GM21737 (cell line): ENCODE measurements around the gene EXOC1L.
"Not testable (repeated sequence)": the region's sequence is repeated elsewhere in the genome, so short reads cannot be mapped to it uniquely, and the experiment has no call there.

ENCODE experiments used
- ATAC-seq: cut with Tn5 transposase; IDR thresholded peaks from one replicate; pipeline ENCODE4 v1.9.1; 2021; ENCODE audit warnings: mild to moderate bottlenecking, moderate library complexity; ENCODE audit not compliant: unreplicated experiment

EXOC1L gene

GRCh38 chr4:55837903-55838302 is 18.3 kb downstream of the EXOC1L start:
- no peak for ATAC-seq

GRCh38 chr4:55838356-55838755 is 18.8 kb downstream of the EXOC1L start:
- ATAC-seq: no peak

- ATAC-seq: no peak
Observed at GRCh38 chr4:55838952-55839351, 19.4 kb downstream of the EXOC1L start.

- no peak for ATAC-seq
Observed at GRCh38 chr4:55840956-55841355, 21.4 kb downstream of the EXOC1L start.

GRCh38 chr4:55841373-55842239 is 22.0 kb downstream of the EXOC1L start:
- ATAC-seq: not testable (repeated sequence)

- ATAC-seq: not testable (repeated sequence)
Observed at GRCh38 chr4:55842312-55842711, 22.7 kb downstream of the EXOC1L start.

- ATAC-seq: no peak
Observed at GRCh38 chr4:55849724-55850123, 30.1 kb downstream of the EXOC1L start.

GRCh38 chr4:55851885-55852284 is 32.3 kb downstream of the EXOC1L start:
- no peak for ATAC-seq

GRCh38 chr4:55853484-55854046 is 34.0 kb downstream of the EXOC1L start, which contains the start of gene EXOC1:
Gene EXOC1 (plus strand): TSS chr4:55853648. CDS start chr4:55858324, 4,676 bp downstream.
- peak; percentile 99 for ATAC-seq

GRCh38 chr4:55854129-55854528 is 34.5 kb downstream of the EXOC1L start:
- no peak for ATAC-seq

- ATAC-seq: no peak
Observed at GRCh38 chr4:55857586-55857985, 38.0 kb downstream of the EXOC1L start.

GRCh38 chr4:55859711-55860110 is 40.1 kb downstream of the EXOC1L start:
- no peak for ATAC-seq

- ATAC-seq: no peak
Observed at GRCh38 chr4:55864577-55865223, 45.1 kb downstream of the EXOC1L start.

- no peak for ATAC-seq
Observed at GRCh38 chr4:55865228-55865806, 45.7 kb downstream of the EXOC1L start.

GRCh38 chr4:55866290-55866907 is 46.8 kb downstream of the EXOC1L start:
- peak; percentile 78 for ATAC-seq

GRCh38 chr4:55866973-55867574 is 47.5 kb downstream of the EXOC1L start:
- ATAC-seq: peak; percentile 83

GRCh38 chr4:55868581-55869090 is 49.0 kb downstream of the EXOC1L start:
- no peak for ATAC-seq

GRCh38 chr4:55871299-55871800 is 51.8 kb downstream of the EXOC1L start:
- ATAC-seq: no peak

- ATAC-seq: no peak
Observed at GRCh38 chr4:55874831-55875230, 55.2 kb downstream of the EXOC1L start.

GRCh38 chr4:55876387-55876786 is 56.8 kb downstream of the EXOC1L start:
- ATAC-seq: no peak
